ENCODE data around the gene GLMP.

GRCh38 chr1:156281693-156282478, 13.6 kb downstream of the GLMP start:
- no peak for TF ChIP-seq CTCF (conservative IDR thresholded peaks at IDR 0.05)
- TF ChIP-seq EZH2 (IDR thresholded peaks at IDR 0.05; ENCODE audit: low read depth), result no peak
